ENCODE results near the gene NUP210L.

DNA sequence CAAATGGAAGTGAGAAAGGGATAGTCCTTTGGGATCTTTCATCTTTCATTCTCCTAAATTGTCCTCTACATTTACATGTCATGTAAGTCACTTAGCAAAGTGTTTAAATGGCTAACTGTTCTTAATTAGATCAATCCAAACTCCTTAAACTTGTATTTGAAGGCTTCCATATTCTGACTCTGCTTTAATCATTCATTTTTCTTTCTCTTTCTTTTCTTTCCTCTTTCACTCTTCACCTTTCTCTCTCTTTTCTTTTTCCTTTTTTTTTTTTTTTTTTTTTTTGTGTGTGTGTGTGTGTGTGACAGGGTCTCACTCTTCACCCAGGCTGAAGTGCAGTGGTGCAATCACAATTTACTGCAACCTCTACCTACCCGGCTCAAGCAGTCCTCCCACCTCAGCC lies 92.6 kb downstream of the NUP210L start:
- TF ChIP-seq POLR2AphosphoS5 (IDR thresholded peaks at IDR 0.05) (no peak), POLR2A (IDR thresholded peaks at IDR 0.05) (no peak)
- TF ChIP-seq, protein P1, sequence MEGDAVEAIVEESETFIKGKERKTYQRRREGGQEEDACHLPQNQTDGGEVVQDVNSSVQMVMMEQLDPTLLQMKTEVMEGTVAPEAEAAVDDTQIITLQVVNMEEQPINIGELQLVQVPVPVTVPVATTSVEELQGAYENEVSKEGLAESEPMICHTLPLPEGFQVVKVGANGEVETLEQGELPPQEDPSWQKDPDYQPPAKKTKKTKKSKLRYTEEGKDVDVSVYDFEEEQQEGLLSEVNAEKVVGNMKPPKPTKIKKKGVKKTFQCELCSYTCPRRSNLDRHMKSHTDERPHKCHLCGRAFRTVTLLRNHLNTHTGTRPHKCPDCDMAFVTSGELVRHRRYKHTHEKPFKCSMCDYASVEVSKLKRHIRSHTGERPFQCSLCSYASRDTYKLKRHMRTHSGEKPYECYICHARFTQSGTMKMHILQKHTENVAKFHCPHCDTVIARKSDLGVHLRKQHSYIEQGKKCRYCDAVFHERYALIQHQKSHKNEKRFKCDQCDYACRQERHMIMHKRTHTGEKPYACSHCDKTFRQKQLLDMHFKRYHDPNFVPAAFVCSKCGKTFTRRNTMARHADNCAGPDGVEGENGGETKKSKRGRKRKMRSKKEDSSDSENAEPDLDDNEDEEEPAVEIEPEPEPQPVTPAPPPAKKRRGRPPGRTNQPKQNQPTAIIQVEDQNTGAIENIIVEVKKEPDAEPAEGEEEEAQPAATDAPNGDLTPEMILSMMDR (IDR thresholded peaks at IDR 0.05) = no peak
